H9 (cell line): ENCODE results near the gene DEAF1. TPM values are rescaled to one million over a fixed set of nuclear protein-coding genes. Genes with fewer than 3 reads are reported as not detected.

Experiments
- DNase-seq: peaks from one replicate; pipeline ENCODE4 v3.0.0-alpha.2; 2017
- H2AFZ ChIP-seq: one replicate; pipeline ENCODE4 v1.6.1; 2013; ENCODE audit warnings: mild to moderate bottlenecking, low read length, control low read depth, moderate library complexity
- H2AK5ac ChIP-seq: 2 replicates; pipeline ENCODE4 v1.6.1; 2013; ENCODE audit warnings: low read length, control low read depth, mixed read lengths; ENCODE audit not compliant: insufficient read length
- H2BK120ac ChIP-seq: one replicate; pipeline ENCODE4 v1.6.1; 2013; ENCODE audit warnings: low read depth, mild to moderate bottlenecking, low read length, control low read depth, inconsistent platforms; ENCODE audit not compliant: poor library complexity, severe bottlenecking
- H2BK12ac ChIP-seq: 2 replicates; pipeline ENCODE4 v1.6.1; 2013; ENCODE audit warnings: low read length, control low read depth, mixed read lengths, low read depth; ENCODE audit not compliant: insufficient read length
- H2BK15ac ChIP-seq: 2 replicates; pipeline ENCODE4 v1.6.1; 2013; ENCODE audit warnings: low read depth, low read length, control low read depth
- H2BK20ac ChIP-seq: one replicate; pipeline ENCODE4 v1.6.1; 2013; ENCODE audit warnings: low read depth, mild to moderate bottlenecking, low read length, control low read depth, inconsistent platforms; ENCODE audit not compliant: poor library complexity, severe bottlenecking
- H2BK5ac ChIP-seq: 2 replicates; pipeline ENCODE4 v1.6.1; 2013; ENCODE audit warnings: low read length, control low read depth, mixed read lengths; ENCODE audit not compliant: insufficient read length
- H3K14ac ChIP-seq: 2 replicates; pipeline ENCODE4 v1.6.1; 2013; ENCODE audit warnings: low read length, control low read depth; ENCODE audit not compliant: insufficient read depth
- H3K18ac ChIP-seq: 2 replicates; pipeline ENCODE4 v1.6.1; 2013; ENCODE audit warnings: low read depth, mild to moderate bottlenecking, mixed read lengths, low read length, control low read depth; ENCODE audit not compliant: insufficient read length
- H3K23ac ChIP-seq: 2 replicates; pipeline ENCODE4 v1.6.1; 2013; ENCODE audit warnings: low read length, control low read depth, mixed read lengths, low read depth; ENCODE audit not compliant: insufficient read length
- H3K23me2 ChIP-seq: 2 replicates; pipeline ENCODE4 v1.6.1; 2013; ENCODE audit warnings: low read depth, mild to moderate bottlenecking, mixed read lengths, low read length, control low read depth; ENCODE audit not compliant: insufficient read length, poor library complexity, severe bottlenecking
- H3K27ac ChIP-seq: 2 replicates; pipeline ENCODE4 v1.5.1; 2013; ENCODE audit warnings: low read length, control low read depth, mixed read lengths, low read depth; ENCODE audit not compliant: insufficient read length
- H3K27me3 ChIP-seq: 2 replicates; pipeline ENCODE4 v1.6.1; 2013; ENCODE audit warnings: low read length, control low read depth, inconsistent platforms; ENCODE audit not compliant: insufficient read depth
- H3K4ac ChIP-seq: 2 replicates; pipeline ENCODE4 v1.6.1; 2013; ENCODE audit warnings: low read depth, mild to moderate bottlenecking, control low read depth, inconsistent platforms, low read length, moderate library complexity
- H3K4me1 ChIP-seq: 2 replicates; pipeline ENCODE4 v1.6.1; 2013; ENCODE audit warnings: low read length, control low read depth, inconsistent platforms; ENCODE audit not compliant: insufficient read depth
- H3K4me2 ChIP-seq: 2 replicates; pipeline ENCODE4 v1.6.1; 2013; ENCODE audit warnings: low read length, control low read depth, mixed read lengths; ENCODE audit not compliant: insufficient read length, insufficient read depth
- H3K56ac ChIP-seq: 2 replicates; pipeline ENCODE4 v1.6.1; 2013; ENCODE audit warnings: low read depth, mild to moderate bottlenecking, mixed read lengths, low read length, control low read depth; ENCODE audit not compliant: insufficient read length
- H3K79me1 ChIP-seq: 2 replicates; pipeline ENCODE4 v1.6.1; 2013; ENCODE audit warnings: low read depth, mild to moderate bottlenecking, moderate library complexity, low read length, control low read depth, inconsistent platforms; ENCODE audit not compliant: insufficient read depth, poor library complexity, severe bottlenecking
- H3K79me2 ChIP-seq: 2 replicates; pipeline ENCODE4 v1.6.1; 2013; ENCODE audit warnings: low read length, control low read depth, inconsistent platforms; ENCODE audit not compliant: insufficient read depth
- H3K9ac ChIP-seq: 2 replicates; pipeline ENCODE4 v1.6.1; 2013; ENCODE audit warnings: low read length, control low read depth, mixed read lengths; ENCODE audit not compliant: insufficient read length; ENCODE audit errors: extremely low read depth
- H3K9me3 ChIP-seq: one replicate; pipeline ENCODE4 v1.6.1; 2013; ENCODE audit warnings: low read depth, low read length, inconsistent platforms; ENCODE audit not compliant: control insufficient read depth
- H3T11ph ChIP-seq: one replicate; pipeline ENCODE4 v1.6.1; 2013; ENCODE audit warnings: mild to moderate bottlenecking, low read length, control low read depth, inconsistent platforms
- H4K20me1 ChIP-seq: one replicate; pipeline ENCODE4 v1.6.1; 2013; ENCODE audit not compliant: control insufficient read depth, insufficient read length, insufficient read depth
- H4K5ac ChIP-seq: 2 replicates; pipeline ENCODE4 v1.6.1; 2013; ENCODE audit warnings: low read depth, mild to moderate bottlenecking, mixed read lengths, low read length, control low read depth; ENCODE audit not compliant: insufficient read length
- H4K8ac ChIP-seq: replicated peaks from 2 replicates; pipeline ENCODE4 v1.6.1; 2013; ENCODE audit warnings: low read length, control low read depth, mixed read lengths, low read depth; ENCODE audit not compliant: insufficient read length
- H4K91ac ChIP-seq: 2 replicates; pipeline ENCODE4 v1.6.1; 2013; ENCODE audit warnings: low read depth, mild to moderate bottlenecking, moderate library complexity, mixed read lengths, low read length, control low read depth; ENCODE audit not compliant: insufficient read length
- H3K27ac Mint-ChIP-seq, 3 experiments: 2 replicates in 2 of 3; 3 replicates in 1 of 3; pipeline ENCODE4 v1.8.0; 2020 to 2021; ENCODE audit warnings: mixed read lengths in 3 of 3, mild to moderate bottlenecking in 1 of 3, moderate library complexity in 1 of 3
- H3K27me3 Mint-ChIP-seq: 2 replicates; pipeline ENCODE4 v1.8.0; 2021; ENCODE audit warnings: low read depth, mild to moderate bottlenecking, moderate library complexity, mixed read lengths
- H3K36me3 Mint-ChIP-seq, 3 experiments: 2 replicates in 2 of 3; 3 replicates in 1 of 3; pipeline ENCODE4 v1.8.0; 2020 to 2021; ENCODE audit warnings: low read depth in 3 of 3, mixed read lengths in 3 of 3; ENCODE audit not compliant: insufficient read depth in 1 of 3
- H3K4me1 Mint-ChIP-seq, 2 experiments: 2 replicates each; pipeline ENCODE4 v1.8.0; 2020; ENCODE audit warnings: mixed read lengths in 2 of 2
- H3K4me3 Mint-ChIP-seq, 2 experiments: 2 replicates in 1 of 2; 3 replicates in 1 of 2; pipeline ENCODE4 v1.8.0; 2020 to 2021; ENCODE audit warnings: mild to moderate bottlenecking in 2 of 2, mixed read lengths in 2 of 2, moderate library complexity in 1 of 2
- H3K9me3 Mint-ChIP-seq, 2 experiments: 2 replicates in 1 of 2; 3 replicates in 1 of 2; pipeline ENCODE4 v1.8.0; 2020; ENCODE audit warnings: mild to moderate bottlenecking in 2 of 2, mixed read lengths in 2 of 2, moderate library complexity in 1 of 2
- CTCF ChIP-seq: fragments of 200-600 bp; sonication (generic); conservative IDR thresholded peaks from 3 replicates; pipeline ENCODE4 v1.8.0; 2021; ENCODE audit warnings: antibody characterized with exemption, mild to moderate bottlenecking
- WGBS: extraction: QIAGEN DNeasy Blood & Tissue Kit; methylation state at CpG from one replicate; pipeline ENCODE4 v1.1.7; 2013; ENCODE audit warnings: missing lambda C conversion rate, low lambda C conversion rate, mixed read lengths; ENCODE audit not compliant: insufficient read length; ENCODE audit errors: extremely low coverage; 5-methylcytosine and 5-hydroxymethylcytosine counted together
- total RNA-seq: library from RNA; stranded (reverse); gene quantifications from 2 replicates; pipeline ENCODE4 v1.2.1, GENCODE V29; 2021

DEAF1 gene
- total RNA-seq, 1 experiment from 2014 or later: 67.3 TPM

- no peak overlapping the region for H2BK5ac ChIP-seq
- no peak overlapping the region for H2AFZ ChIP-seq
- H4K5ac ChIP-seq: no peak overlapping the region
- no peak overlapping the region for H3K9ac ChIP-seq
- H3K4ac ChIP-seq: no peak overlapping the region
- H3K27ac ChIP-seq: no peak overlapping the region
- no peak overlapping the region for H4K91ac ChIP-seq
- H3K27me3 Mint-ChIP-seq: no peaks in the 10 kb centered on the region
- no peaks in the 10 kb centered on the region for H3K79me2 ChIP-seq
- no CpG with 5 or more reads among the region's 20 CpGs for WGBS
- no peak overlapping the region for H3K4me2 ChIP-seq
- no peaks in the 10 kb centered on the region for H3K79me1 ChIP-seq
- no peak overlapping the region for H3K56ac ChIP-seq
- peaks cover 0 to 8% (median 0%) of the 10 kb centered on the region in 3 experiments; a peak in 3 of 7 replicates for H3K36me3 Mint-ChIP-seq
- H2BK120ac ChIP-seq: no peak overlapping the region
- no peak overlapping the region for H2BK12ac ChIP-seq
- H2AK5ac ChIP-seq: no peak overlapping the region
- H3K27me3 ChIP-seq: no peaks in the 10 kb centered on the region
- H3K4me3 Mint-ChIP-seq: no peak overlapping the region
- no peak overlapping the region for H3K18ac ChIP-seq
- H3K4me1 ChIP-seq: no peaks in the 10 kb centered on the region
- H3K23ac ChIP-seq: no peak overlapping the region
- H3K4me1 Mint-ChIP-seq: peaks cover 5 to 25% of the 10 kb centered on the region in 2 experiments; a peak in 3 of 4 replicates
- no peak overlapping the region for H2BK15ac ChIP-seq
- no peak for TF ChIP-seq CTCF
- no peaks in the 10 kb centered on the region for H3K9me3 ChIP-seq
- no peak overlapping the region for H3K14ac ChIP-seq
- H3T11ph ChIP-seq: no peak overlapping the region
- no peaks in the 10 kb centered on the region for H3K9me3 Mint-ChIP-seq
- no peak for DNase-seq
- H4K8ac ChIP-seq: no peak overlapping the region
- H3K23me2 ChIP-seq: peaks cover 7% of the 10 kb centered on the region
- no peak overlapping the region for H3K27ac Mint-ChIP-seq
- H2BK20ac ChIP-seq: no peak overlapping the region
- no peaks in the 10 kb centered on the region for H4K20me1 ChIP-seq
These were observed 27.4 kb upstream of the DEAF1 start for GRCh38 chr11:722346-722811.
